Omental fat pad (tissue), 4 donors: ENCODE data around the gene CKS1B. TPM values are rescaled to one million over a fixed set of nuclear protein-coding genes. Genes with fewer than 3 reads are reported as not detected.

Experiments used
- ATAC-seq: fragments of 150-250 bp; one replicate; pipeline ENCODE4 v1.9.1; 2016; ENCODE audit warnings: mild to moderate bottlenecking, moderate library complexity; ENCODE audit not compliant: low FRiP score
- DNase-seq: peaks from one replicate; pipeline ENCODE4 v3.0.0-alpha.2; 2019; ENCODE audit warnings: low spot score
- total RNA-seq, 4 donors: library from RNA; depleted of rRNA; stranded (reverse); fragments of >200 nt; gene quantifications; one replicate each; pipeline ENCODE4 v1.1.0, GENCODE V29; 2016
- TF ChIP-seq, protein P1 (sequence below), 3 donors: fragments of 450-650 bp; IDR thresholded peaks; one replicate each; pipeline ENCODE4 v1.5.1; 2016 to 2017; ENCODE audit warnings: antibody characterized with exemption in 3 of 3, mild to moderate bottlenecking in 3 of 3, moderate library complexity in 2 of 3

Gene CKS1B
- total RNA-seq, 4 donors from 2014 or later: 34.0 to 72.8 (median 43.2) TPM

DNA sequence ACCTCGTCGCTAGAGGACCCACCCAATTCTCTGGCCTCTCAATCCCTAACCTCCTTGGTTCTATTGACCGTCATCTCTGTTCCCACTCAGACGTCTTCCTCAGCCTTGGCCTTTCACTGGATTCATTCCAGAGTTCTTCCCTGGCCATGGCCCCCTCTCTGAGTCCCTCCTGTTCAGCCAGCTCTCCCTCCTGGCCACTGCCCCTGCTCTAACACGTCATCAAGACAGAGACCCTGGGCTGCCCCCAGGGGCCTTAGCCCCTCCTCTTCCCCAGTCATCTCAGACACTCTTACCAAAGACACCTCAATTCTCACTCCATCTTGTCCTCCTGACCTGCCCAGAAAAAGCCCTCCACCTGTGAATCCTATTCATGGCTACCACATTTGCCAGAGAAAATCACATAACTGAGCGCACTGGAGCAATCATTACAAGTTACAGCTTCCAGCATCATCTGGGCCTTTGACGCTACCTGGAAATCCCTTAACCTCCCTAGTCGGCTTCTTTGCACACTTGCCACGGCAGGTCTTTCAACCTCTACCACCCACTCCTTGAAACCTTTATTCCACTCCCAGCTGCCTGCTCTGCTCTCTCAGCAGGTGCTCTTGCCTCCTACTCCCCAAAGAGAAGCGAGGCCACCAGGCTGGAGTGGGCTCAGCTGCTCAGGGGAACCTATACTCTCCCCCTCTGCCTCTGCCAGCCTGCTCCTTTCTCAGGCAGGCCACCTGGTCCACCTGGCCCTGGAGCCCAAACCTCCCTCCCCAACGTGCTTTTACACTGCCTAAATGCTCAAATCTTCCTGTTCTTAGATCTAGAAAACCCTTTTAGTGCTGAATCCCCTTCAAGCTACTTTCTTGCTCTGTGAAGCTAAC is 45.1 kb downstream of the CKS1B start:
- no peak for DNase-seq
- no peak for ATAC-seq
- TF ChIP-seq, protein P1, sequence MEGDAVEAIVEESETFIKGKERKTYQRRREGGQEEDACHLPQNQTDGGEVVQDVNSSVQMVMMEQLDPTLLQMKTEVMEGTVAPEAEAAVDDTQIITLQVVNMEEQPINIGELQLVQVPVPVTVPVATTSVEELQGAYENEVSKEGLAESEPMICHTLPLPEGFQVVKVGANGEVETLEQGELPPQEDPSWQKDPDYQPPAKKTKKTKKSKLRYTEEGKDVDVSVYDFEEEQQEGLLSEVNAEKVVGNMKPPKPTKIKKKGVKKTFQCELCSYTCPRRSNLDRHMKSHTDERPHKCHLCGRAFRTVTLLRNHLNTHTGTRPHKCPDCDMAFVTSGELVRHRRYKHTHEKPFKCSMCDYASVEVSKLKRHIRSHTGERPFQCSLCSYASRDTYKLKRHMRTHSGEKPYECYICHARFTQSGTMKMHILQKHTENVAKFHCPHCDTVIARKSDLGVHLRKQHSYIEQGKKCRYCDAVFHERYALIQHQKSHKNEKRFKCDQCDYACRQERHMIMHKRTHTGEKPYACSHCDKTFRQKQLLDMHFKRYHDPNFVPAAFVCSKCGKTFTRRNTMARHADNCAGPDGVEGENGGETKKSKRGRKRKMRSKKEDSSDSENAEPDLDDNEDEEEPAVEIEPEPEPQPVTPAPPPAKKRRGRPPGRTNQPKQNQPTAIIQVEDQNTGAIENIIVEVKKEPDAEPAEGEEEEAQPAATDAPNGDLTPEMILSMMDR (IDR thresholded peaks at IDR 0.05): no peak

DNA sequence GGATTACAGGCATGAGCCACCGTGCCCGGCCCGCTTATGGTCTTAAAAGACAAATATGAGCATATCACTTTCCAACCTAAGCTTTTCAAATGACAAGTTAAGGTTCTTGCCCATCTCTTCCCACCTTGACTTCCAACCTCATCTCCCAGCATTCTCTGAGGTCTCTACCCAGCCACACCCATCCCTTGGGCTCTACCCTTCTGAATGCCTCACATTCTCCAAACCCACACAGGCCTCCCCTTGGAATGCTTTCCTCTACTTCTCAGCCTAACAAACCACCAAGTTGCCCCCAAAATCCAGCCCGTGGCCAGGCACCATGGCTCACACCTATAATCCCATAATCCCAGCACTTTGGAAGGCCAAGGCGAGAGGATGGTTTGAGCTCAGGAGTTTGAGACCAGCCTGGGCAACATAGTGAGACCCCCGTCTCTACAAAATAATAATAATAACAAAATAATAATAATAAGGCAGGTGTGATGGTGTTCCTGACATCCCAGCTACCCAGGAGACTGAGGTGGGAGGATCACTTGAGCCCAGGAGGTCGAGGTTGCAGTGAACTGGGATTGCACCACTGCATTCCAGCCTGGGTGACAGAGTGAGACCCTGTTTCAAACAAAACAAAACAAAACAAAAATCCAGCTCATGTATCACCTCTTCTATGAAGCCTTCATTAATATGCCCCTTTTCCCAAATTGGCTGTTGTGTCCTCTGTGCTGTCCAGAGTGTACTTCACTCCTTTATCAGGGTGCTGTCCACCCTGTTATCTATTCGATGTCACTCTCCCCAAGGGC is 47.9 kb downstream of the CKS1B start:
- DNase-seq (no peak), ATAC-seq (no peak)
- TF ChIP-seq, protein P1 (IDR thresholded peaks at IDR 0.05): no peak

DNA sequence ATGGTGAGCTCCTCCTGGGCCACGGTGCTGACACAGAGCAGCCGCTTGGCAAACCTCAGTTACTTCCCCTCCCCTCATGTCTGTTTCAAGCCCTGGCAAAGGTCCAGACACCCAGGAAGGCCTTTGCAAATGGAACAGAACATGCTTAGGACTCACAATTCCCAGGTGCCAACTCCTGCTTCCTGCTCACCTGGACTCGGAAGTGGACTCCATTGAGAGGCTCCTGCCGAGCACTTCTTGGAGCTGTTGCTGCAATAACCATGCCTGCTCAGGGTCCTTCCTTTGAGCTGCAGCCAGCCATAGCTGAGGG is 48.4 kb downstream of the CKS1B start:
- DNase-seq (no peak), ATAC-seq (no peak)
- TF ChIP-seq, protein P1 (IDR thresholded peaks at IDR 0.05): no peak

DNA sequence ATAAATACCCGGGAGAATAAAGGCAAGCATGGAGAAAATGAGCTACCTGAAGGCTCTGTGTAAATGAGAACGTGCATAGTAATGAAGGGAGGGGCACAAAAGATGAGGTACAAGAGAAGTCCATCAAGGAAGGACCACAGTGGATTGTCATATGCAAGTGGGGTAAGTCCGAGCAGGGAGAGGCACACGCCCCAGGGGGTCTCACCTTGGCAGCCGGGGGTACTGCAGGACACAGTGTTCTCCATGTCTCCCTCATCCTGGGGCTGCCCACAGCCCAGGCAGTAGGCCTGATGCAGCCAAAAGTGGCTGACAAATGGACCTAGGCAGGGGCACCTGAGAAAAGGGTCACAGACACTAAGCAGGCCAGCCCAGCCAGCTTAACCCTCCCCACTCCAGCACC is 49.1 kb downstream of the CKS1B start:
- TF ChIP-seq, protein P1 (IDR thresholded peaks at IDR 0.05): no peak
- no peak for ATAC-seq
- no peak for DNase-seq

DNA sequence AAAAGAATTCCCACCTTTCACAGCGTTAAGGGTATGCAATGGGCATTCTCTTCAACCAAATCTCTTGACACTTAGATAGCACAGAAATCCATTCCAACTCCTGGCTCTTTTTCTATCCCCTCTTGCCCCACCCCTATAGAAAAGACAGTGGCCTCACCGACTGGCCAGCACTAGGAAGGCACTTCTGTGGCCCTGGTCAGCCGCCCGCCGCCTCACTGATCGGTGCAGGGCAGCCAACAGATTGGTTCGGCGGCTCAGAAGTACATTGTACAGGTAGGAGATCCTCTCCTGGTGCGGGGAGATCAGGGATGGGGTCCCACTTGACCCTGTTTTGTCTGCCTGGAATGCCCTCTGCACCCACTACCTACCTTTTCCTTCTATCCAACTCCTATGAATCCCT is 49.8 kb downstream of the CKS1B start:
- no peak for DNase-seq
- ATAC-seq: no peak
- TF ChIP-seq, protein P1 (IDR thresholded peaks at IDR 0.05): no peak

DNA sequence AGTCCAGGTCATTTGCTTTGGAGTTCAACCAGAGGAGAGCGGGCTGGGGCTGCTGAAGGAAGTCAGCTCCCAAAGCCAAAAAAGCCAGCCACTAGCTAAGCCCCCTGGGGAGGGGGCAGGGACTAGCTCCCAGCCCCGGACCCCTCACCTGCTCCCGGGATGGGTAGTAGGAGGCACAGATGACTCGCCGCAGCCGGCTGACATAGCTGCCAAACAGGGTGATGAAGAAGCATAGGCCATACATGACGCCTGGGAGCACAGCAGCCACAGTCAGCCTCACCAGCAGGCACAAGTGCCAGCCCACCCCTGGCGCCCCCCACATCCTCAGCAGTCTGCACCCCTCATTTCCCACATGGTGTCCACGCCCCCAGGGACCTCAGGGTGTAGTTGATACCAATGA is 51.7 kb downstream of the CKS1B start:
- ATAC-seq (no peak), DNase-seq (no peak)
- TF ChIP-seq, protein P1 (IDR thresholded peaks at IDR 0.05): no peak
